SK-N-SH (cell line): ENCODE data around the gene PLAAT4.

ENCODE experiments used
- ELF1 ChIP-seq: IDR thresholded peaks from 2 replicates; pipeline ENCODE4 v1.4.0; 2012
- EP300 ChIP-seq, 2 experiments: IDR thresholded peaks; 2 replicates each; pipeline versions ENCODE4 v1.4.0 to v1.6.1; 2012; ENCODE audit warnings: borderline replicate concordance in 1 of 2, low read depth in 1 of 2, low read length in 1 of 2
- EZH2phosphoT487 ChIP-seq: fragments of 200-600 bp; sonication (generic); IDR thresholded peaks from 2 replicates; pipeline ENCODE4 v1.6.1; 2017; ENCODE audit warnings: low read depth, mixed run types, mild to moderate bottlenecking, antibody characterized with exemption, moderate library complexity, borderline replicate concordance
- GABPA ChIP-seq: IDR thresholded peaks from 2 replicates; pipeline ENCODE4 v1.4.0; 2012; ENCODE audit warnings: low read depth, mild to moderate bottlenecking
- JUND ChIP-seq: IDR thresholded peaks from 2 replicates; pipeline ENCODE4 v1.4.0; 2012
- MAX ChIP-seq: IDR thresholded peaks from 2 replicates; pipeline ENCODE4 v1.4.0; 2012; ENCODE audit warnings: low read depth
- MEF2A ChIP-seq: IDR thresholded peaks from 2 replicates; pipeline ENCODE4 v1.4.0; 2012; ENCODE audit warnings: low read depth, borderline replicate concordance
- PBX3 ChIP-seq: IDR thresholded peaks from 2 replicates; pipeline ENCODE4; 2012
- POLR2AphosphoS5 ChIP-seq: IDR thresholded peaks from 2 replicates; pipeline ENCODE4 v1.6.1; 2012; ENCODE audit warnings: low read depth, low read length
- RAD21 ChIP-seq: IDR thresholded peaks from 2 replicates; pipeline ENCODE4 v1.6.1; 2012; ENCODE audit warnings: mild to moderate bottlenecking, low read length
- SIN3A ChIP-seq: IDR thresholded peaks from 2 replicates; pipeline ENCODE4 v1.6.1; 2012; ENCODE audit warnings: low read depth, mild to moderate bottlenecking, low read length, moderate library complexity, borderline replicate concordance
- TAF1 ChIP-seq: IDR thresholded peaks from 2 replicates; pipeline ENCODE4 v1.6.1; 2012; ENCODE audit warnings: low read depth, mild to moderate bottlenecking, low read length, moderate library complexity, borderline replicate concordance
- TF ChIP-seq, protein P1 (sequence below): fragments of 200-600 bp; sonication (generic); IDR thresholded peaks from 2 replicates; pipeline ENCODE4 v1.6.1; 2017; ENCODE audit warnings: antibody characterized with exemption, mild to moderate bottlenecking, moderate library complexity

DNA sequence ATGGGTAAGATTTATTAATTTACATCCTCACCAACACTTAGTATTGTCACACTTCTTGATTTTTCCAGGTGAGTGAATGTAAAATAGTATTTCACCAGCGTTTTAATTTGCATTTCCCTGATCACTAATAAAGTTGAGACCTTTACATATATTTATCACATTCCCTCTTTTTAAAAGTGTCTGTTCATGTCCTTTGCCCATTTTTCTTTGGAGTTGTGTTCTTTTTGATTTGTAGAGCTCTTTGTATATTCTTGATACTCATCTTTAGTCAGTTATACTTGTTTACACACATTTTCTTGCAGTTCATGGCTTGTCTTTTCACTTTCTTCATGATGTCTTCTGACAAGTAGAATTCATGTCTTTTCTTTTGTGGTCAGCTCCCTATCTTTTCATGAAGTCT is 43.5 kb upstream of the PLAAT4 start:
- TF ChIP-seq, protein P1, sequence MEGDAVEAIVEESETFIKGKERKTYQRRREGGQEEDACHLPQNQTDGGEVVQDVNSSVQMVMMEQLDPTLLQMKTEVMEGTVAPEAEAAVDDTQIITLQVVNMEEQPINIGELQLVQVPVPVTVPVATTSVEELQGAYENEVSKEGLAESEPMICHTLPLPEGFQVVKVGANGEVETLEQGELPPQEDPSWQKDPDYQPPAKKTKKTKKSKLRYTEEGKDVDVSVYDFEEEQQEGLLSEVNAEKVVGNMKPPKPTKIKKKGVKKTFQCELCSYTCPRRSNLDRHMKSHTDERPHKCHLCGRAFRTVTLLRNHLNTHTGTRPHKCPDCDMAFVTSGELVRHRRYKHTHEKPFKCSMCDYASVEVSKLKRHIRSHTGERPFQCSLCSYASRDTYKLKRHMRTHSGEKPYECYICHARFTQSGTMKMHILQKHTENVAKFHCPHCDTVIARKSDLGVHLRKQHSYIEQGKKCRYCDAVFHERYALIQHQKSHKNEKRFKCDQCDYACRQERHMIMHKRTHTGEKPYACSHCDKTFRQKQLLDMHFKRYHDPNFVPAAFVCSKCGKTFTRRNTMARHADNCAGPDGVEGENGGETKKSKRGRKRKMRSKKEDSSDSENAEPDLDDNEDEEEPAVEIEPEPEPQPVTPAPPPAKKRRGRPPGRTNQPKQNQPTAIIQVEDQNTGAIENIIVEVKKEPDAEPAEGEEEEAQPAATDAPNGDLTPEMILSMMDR, result no peak
- TF ChIP-seq MAX, result no peak
- TF ChIP-seq JUND, result no peak
- TF ChIP-seq GABPA, result no peak
- TF ChIP-seq PBX3, result no peak
- no peak for TF ChIP-seq MEF2A
- TF ChIP-seq RAD21, result no peak
- TF ChIP-seq TAF1, result no peak
- no peak for TF ChIP-seq ELF1
- TF ChIP-seq POLR2AphosphoS5, result no peak
- no peak for TF ChIP-seq SIN3A
- TF ChIP-seq EZH2phosphoT487, result no peak
- TF ChIP-seq EP300 (IDR thresholded peaks at IDR 0.05; ENCODE audit: borderline replicate concordance in 1 of 2, low read depth in 1 of 2, low read length in 1 of 2), result no peak
